IMR-90 (cell line): Measurements from ENCODE around the gene MAPK8IP3. TPM values are rescaled to one million over a fixed set of nuclear protein-coding genes. Genes with fewer than 3 reads are reported as not detected.

Experiments used
- ATAC-seq: fragments of 200-7000 bp; cut with Tn5 transposase; 2 replicates; pipeline ENCODE4 v1.9.1; 2020; ENCODE audit warnings: low read depth, mild to moderate bottlenecking, moderate library complexity
- BruUV-seq: library from RNA; stranded (reverse); fragments of 400-500 nt; replicated peaks from 2 replicates; lab custom pipeline; 2021; lab: Mats Ljungman, UMichigan
- CTCF ChIA-PET: fragments of 300-600 bp; formaldehyde crosslinking; extraction: SDS; loops from one replicate; lab custom pipeline; 2021; ENCODE audit warnings: antibody characterized with exemption; lab: Yijun Ruan, JAX
- POLR2A ChIA-PET: fragments of 300-600 bp; sonication (Branson Sonifier 250); formaldehyde crosslinking; loops from one replicate; lab custom pipeline; 2022; ENCODE audit warnings: antibody characterized with exemption; ENCODE audit not compliant: unreplicated experiment; lab: Charles Lee
- DNase-seq: peaks from one replicate; pipeline ENCODE4 v3.0.0; 2013
- H2AFZ ChIP-seq: replicated peaks from 2 replicates; pipeline ENCODE3; 2013; ENCODE audit warnings: low read length, mild to moderate bottlenecking; ENCODE audit not compliant: poor library complexity
- H2AK5ac ChIP-seq: 2 replicates; pipeline ENCODE4 v1.6.1; 2013; ENCODE audit warnings: low read depth, low read length, inconsistent platforms
- H2AK9ac ChIP-seq: replicated peaks from 2 replicates; pipeline ENCODE3; 2013; ENCODE audit warnings: mild to moderate bottlenecking, low read depth, low read length, moderate library complexity; ENCODE audit not compliant: poor library complexity
- H2BK120ac ChIP-seq: 2 replicates; pipeline ENCODE4 v1.6.1; 2013; ENCODE audit warnings: low read depth, low read length, inconsistent platforms
- H2BK15ac ChIP-seq: 3 replicates; pipeline ENCODE4 v1.6.1; 2013; ENCODE audit warnings: low read depth, low read length, inconsistent platforms
- H2BK20ac ChIP-seq: 2 replicates; pipeline ENCODE4 v1.6.1; 2013; ENCODE audit warnings: low read depth, mild to moderate bottlenecking, inconsistent platforms, low read length, moderate library complexity
- H2BK5ac ChIP-seq: 2 replicates; pipeline ENCODE4 v1.6.1; 2013; ENCODE audit warnings: mild to moderate bottlenecking, low read depth, low read length, inconsistent platforms; ENCODE audit not compliant: poor library complexity, severe bottlenecking
- H3K14ac ChIP-seq: replicated peaks from 2 replicates; pipeline ENCODE4 v1.6.1; 2013; ENCODE audit warnings: low read depth, low read length, inconsistent platforms
- H3K18ac ChIP-seq: 2 replicates; pipeline ENCODE4 v1.6.1; 2013; ENCODE audit warnings: low read depth, low read length, control low read depth
- H3K23ac ChIP-seq: 2 replicates; pipeline ENCODE4 v1.6.1; 2013; ENCODE audit warnings: low read depth, low read length, inconsistent platforms
- H3K27ac ChIP-seq: 2 replicates; pipeline ENCODE4 v1.5.1; 2013; ENCODE audit warnings: mild to moderate bottlenecking, control low read depth, low read length; ENCODE audit not compliant: insufficient read depth
- H3K27me3 ChIP-seq: 2 replicates; pipeline ENCODE4 v1.6.1; 2013; ENCODE audit warnings: low read length; ENCODE audit not compliant: control insufficient read depth, insufficient read depth
- H3K36me3 ChIP-seq: 2 replicates; pipeline ENCODE4 v1.6.1; 2013; ENCODE audit warnings: low read length, mixed read lengths; ENCODE audit not compliant: control insufficient read depth, insufficient read depth
- H3K4ac ChIP-seq: 2 replicates; pipeline ENCODE4 v1.6.1; 2013; ENCODE audit warnings: low read depth, low read length, inconsistent platforms
- H3K4me1 ChIP-seq: 2 replicates; pipeline ENCODE4 v1.6.1; 2013; ENCODE audit warnings: low read length, mixed read lengths; ENCODE audit not compliant: control insufficient read depth, insufficient read depth
- H3K4me2 ChIP-seq: 2 replicates; pipeline ENCODE4 v1.6.1; 2013; ENCODE audit warnings: low read depth, mild to moderate bottlenecking, control low read depth, low read length, moderate library complexity
- H3K4me3 ChIP-seq: 2 replicates; pipeline ENCODE4 v1.5.1; 2013; ENCODE audit warnings: low read depth, mild to moderate bottlenecking, control low read depth, low read length, moderate library complexity; ENCODE audit not compliant: insufficient read depth
- H3K56ac ChIP-seq: 2 replicates; pipeline ENCODE4 v1.6.1; 2013; ENCODE audit warnings: low read length, inconsistent platforms; ENCODE audit not compliant: insufficient read depth; ENCODE audit errors: extremely low read depth
- H3K79me1 ChIP-seq, 2 experiments: 2 replicates each; pipeline ENCODE4 v1.6.1; 2013; ENCODE audit warnings: low read length in 2 of 2, inconsistent platforms in 1 of 2, low read depth in 1 of 2
- H3K9ac ChIP-seq: 2 replicates; pipeline ENCODE4 v1.6.1; 2013; ENCODE audit warnings: low read depth, low read length, control low read depth
- H3K9me1 ChIP-seq: 2 replicates; pipeline ENCODE4 v1.6.1; 2013; ENCODE audit warnings: low read length, inconsistent platforms; ENCODE audit not compliant: insufficient read depth
- H3K9me3 ChIP-seq: 2 replicates; pipeline ENCODE4 v1.6.1; 2013; ENCODE audit warnings: low read length; ENCODE audit not compliant: control insufficient read depth, insufficient read depth
- H4K20me1 ChIP-seq: 2 replicates; pipeline ENCODE4 v1.6.1; 2013; ENCODE audit warnings: low read length, inconsistent platforms; ENCODE audit not compliant: insufficient read depth
- H4K5ac ChIP-seq: 2 replicates; pipeline ENCODE4 v1.6.1; 2013; ENCODE audit warnings: mild to moderate bottlenecking, low read depth, low read length, control low read depth
- H4K8ac ChIP-seq, 2 experiments: 2 replicates each; pipeline ENCODE4 v1.6.1; 2013; ENCODE audit warnings: low read depth in 2 of 2, low read length in 2 of 2, control low read depth in 1 of 2, inconsistent platforms in 1 of 2
- H4K91ac ChIP-seq: 2 replicates; pipeline ENCODE4 v1.6.1; 2013; ENCODE audit warnings: low read depth, low read length, inconsistent platforms; ENCODE audit not compliant: insufficient read depth
- CHD1 ChIP-seq: IDR thresholded peaks from 2 replicates; pipeline ENCODE4 v1.6.1; 2012; ENCODE audit warnings: low read depth, low read length, improper control_type of control experiment
- WGBS, 2 experiments: methylation state at CpG; one replicate each; pipeline versions ENCODE4 v1.1.5 to v1.1.7; 2013; ENCODE audit warnings: missing lambda C conversion rate in 2 of 2; ENCODE audit not compliant: insufficient read length in 1 of 2; ENCODE audit errors: extremely low coverage in 2 of 2; 5-methylcytosine and 5-hydroxymethylcytosine counted together
- dilution Hi-C: fragments of 300-500 bp; cut with HindIII; formaldehyde crosslinking; loops from one replicate; pipeline ENCODE4 v1.14.3; 2018; ENCODE audit warnings: low sequenced_read_pairs; ENCODE audit not compliant: unreplicated experiment
- in situ Hi-C: fragments of 300-500 bp; cut with MboI; formaldehyde crosslinking; loops from 3 replicates; pipeline ENCODE4 v1.14.3; 2019; ENCODE audit warnings: low sequenced_read_pairs, inconsistent platforms, mixed read lengths
- intact Hi-C: fragments of 100-400 bp; cut with micrococcal nuclease; formaldehyde crosslinking; loops from 2 replicates; pipeline ENCODE4 v1.10.0; 2022
- polyA plus RNA-seq, 3 experiments: library from polyadenylated mRNA; depleted of rRNA; stranded (reverse); fragments of >200 nt; gene quantifications; 2 replicates each; pipeline ENCODE4 v1.2.3, GENCODE V29; 2012; ENCODE audit warnings: low replicate concordance in 1 of 3
- total RNA-seq: library from RNA; depleted of rRNA; stranded (reverse); fragments of >200 nt; gene quantifications from 2 replicates; pipeline ENCODE4 v1.2.3, GENCODE V29; 2012

The MAPK8IP3 gene
- total and polyA plus RNA-seq, 2 of the 4 experiments (the other 2 are of a cell fraction), result 17.0 to 69.1 TPM

DNA sequence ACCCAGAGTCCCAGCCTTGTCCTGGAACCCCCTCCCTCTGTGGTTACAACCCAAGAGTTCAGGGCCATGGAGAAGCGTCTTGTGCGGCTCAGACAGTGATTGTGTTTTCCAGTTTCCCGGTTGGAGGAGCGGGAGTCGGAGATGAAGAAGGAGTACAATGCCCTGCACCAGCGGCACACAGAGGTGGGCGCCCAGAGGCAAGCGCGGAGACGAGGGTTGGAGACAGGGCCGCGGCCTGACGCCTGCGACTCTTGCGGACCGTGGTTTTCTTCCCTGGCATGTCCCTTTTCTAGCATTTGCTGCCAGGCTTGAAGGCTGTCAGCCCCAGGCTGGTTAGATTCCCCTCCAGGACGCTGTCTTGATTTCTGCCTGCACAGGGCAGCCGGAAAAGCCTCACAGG lies 23.0 kb downstream of the MAPK8IP3 start:
- Histone ChIP-seq H3K9me1 (peaks cover 4% of the 10 kb centered on the region; the same call in 1 of the 2 replicates), H3K18ac (no peak overlapping the region), H3K4me2 (no peak overlapping the region), H3K36me3 (peaks cover 64% of the 10 kb centered on the region), H3K14ac (no peak overlapping the region), H2AFZ (no peak overlapping the region), H3K23ac (no peak overlapping the region), H3K56ac (no peak overlapping the region), H4K8ac (no peak overlapping the region), H4K91ac (no peak overlapping the region), H3K4me1 (no peaks in the 10 kb centered on the region), H3K4ac (no peak overlapping the region), H2BK5ac (no peak overlapping the region), H3K27ac (no peak overlapping the region), H2BK15ac (no peak overlapping the region), H3K27me3 (no peaks in the 10 kb centered on the region), H4K20me1 (peaks cover 28% of the 10 kb centered on the region), H3K9me3 (no peaks in the 10 kb centered on the region), H2BK20ac (no peak overlapping the region), H3K4me3 (no peak overlapping the region), H3K9ac (no peak overlapping the region), H2AK9ac (no peak overlapping the region), H3K79me1 (peaks cover 11 to 47% of the 10 kb centered on the region in 2 experiments; a peak in 3 of 4 replicates), H2AK5ac (no peak overlapping the region), H2BK120ac (no peak overlapping the region), H4K5ac (no peak overlapping the region)
- ATAC-seq (no peak), DNase-seq (no peak)
- 98% methylated on average over 18 of the region's 18 CpGs; no CpG with 5 or more reads in 1 of the 2 experiments for WGBS, 2 experiments
- dilution Hi-C loops, result no loop called here
- no peak for TF ChIP-seq CHD1
- POLR2A ChIA-PET, result no interaction called here
- intact Hi-C loops, result no loop called here
- BruUV-seq, result no TSS peak
- CTCF ChIA-PET, result no interaction called here
- in situ Hi-C loops, result no loop called here
